Measurements from ENCODE around the gene GJC2.

DNA sequence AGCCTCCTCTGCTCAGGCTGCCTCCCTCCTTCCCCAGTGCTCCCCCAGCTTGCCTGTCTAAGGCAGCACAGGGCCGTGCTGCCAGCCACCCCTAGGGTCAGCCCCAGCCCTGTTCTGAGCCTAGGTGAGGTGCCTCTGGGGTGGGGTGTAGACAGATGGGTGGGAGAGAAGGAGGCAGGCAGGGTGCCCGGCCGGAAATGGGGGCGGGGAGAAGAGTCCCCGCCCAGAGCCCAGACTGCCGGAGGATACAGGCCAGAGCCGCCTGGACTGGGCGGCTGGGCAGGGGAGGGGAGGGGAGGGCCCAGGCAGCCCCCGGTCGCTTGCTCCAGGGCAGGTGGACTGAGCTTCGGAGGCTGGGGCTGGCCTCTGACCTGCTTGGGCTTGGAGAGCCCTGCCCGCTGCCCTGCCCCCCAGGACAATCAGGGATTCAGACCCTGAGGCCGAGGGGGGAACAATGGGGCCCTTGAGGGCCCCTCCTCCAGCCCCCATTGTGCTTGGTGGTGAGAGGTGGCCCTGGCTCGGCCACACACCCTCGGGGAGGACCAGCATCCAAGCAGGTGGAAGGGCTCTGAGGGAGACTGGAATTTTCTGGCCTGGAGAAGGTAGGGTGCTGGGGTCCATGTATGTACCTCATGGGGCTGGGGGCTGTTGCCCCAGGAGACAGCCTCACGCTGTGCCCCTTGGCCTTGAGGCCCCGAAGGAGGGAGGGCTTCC, at the start of gene GJC2:
- TF ChIP-seq, protein P1, sequence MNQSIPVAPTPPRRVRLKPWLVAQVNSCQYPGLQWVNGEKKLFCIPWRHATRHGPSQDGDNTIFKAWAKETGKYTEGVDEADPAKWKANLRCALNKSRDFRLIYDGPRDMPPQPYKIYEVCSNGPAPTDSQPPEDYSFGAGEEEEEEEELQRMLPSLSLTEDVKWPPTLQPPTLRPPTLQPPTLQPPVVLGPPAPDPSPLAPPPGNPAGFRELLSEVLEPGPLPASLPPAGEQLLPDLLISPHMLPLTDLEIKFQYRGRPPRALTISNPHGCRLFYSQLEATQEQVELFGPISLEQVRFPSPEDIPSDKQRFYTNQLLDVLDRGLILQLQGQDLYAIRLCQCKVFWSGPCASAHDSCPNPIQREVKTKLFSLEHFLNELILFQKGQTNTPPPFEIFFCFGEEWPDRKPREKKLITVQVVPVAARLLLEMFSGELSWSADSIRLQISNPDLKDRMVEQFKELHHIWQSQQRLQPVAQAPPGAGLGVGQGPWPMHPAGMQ (IDR thresholded peaks at IDR 0.05; ENCODE audit: borderline replicate concordance): no peak
- TF ChIP-seq KAT2A (conservative IDR thresholded peaks at IDR 0.05; ENCODE audit: control insufficient read depth, low read depth, low read length): no peak
- TF ChIP-seq FOS (IDR thresholded peaks at IDR 0.05; ENCODE audit: borderline replicate concordance, extremely low read depth, insufficient read length): no peak
